IMR-90 (cell line): Measurements from ENCODE around the gene IRF6.

Experiments
- BHLHE40 ChIP-seq: fragments of 150-350 bp; IDR thresholded peaks from 2 replicates; pipeline ENCODE4 v1.6.1; 2016; ENCODE audit warnings: mild to moderate bottlenecking, low read depth, low read length
- FOS ChIP-seq: fragments of 150-350 bp; IDR thresholded peaks from 2 replicates; pipeline ENCODE4 v1.6.1; 2016; ENCODE audit warnings: low read depth, low read length
- MAFK ChIP-seq: IDR thresholded peaks from 2 replicates; pipeline ENCODE4 v1.6.1; 2012; ENCODE audit warnings: low read depth, low read length, improper control_type of control experiment
- POLR2A ChIP-seq: IDR thresholded peaks from 2 replicates; pipeline ENCODE4 v1.6.1; 2012; ENCODE audit warnings: mild to moderate bottlenecking, low read depth, low read length
- RAD21 ChIP-seq: IDR thresholded peaks from 2 replicates; pipeline ENCODE4 v1.6.1; 2012; ENCODE audit warnings: low read length, improper control_type of control experiment
- RCOR1 ChIP-seq: IDR thresholded peaks from 2 replicates; pipeline ENCODE4 v1.6.1; 2012; ENCODE audit warnings: mild to moderate bottlenecking, low read length, improper control_type of control experiment; ENCODE audit not compliant: insufficient replicate concordance
- RFX5 ChIP-seq: IDR thresholded peaks from 2 replicates; pipeline ENCODE4 v1.8.0; 2012; ENCODE audit warnings: low read depth, mild to moderate bottlenecking, low read length, moderate library complexity
- SMC3 ChIP-seq: fragments of 150-350 bp; IDR thresholded peaks from 2 replicates; pipeline ENCODE4 v1.6.1; 2016; ENCODE audit warnings: low read depth, mild to moderate bottlenecking, antibody characterized with exemption, low read length, moderate library complexity
- USF2 ChIP-seq: fragments of 150-350 bp; IDR thresholded peaks from 2 replicates; pipeline ENCODE4 v1.6.1; 2017; ENCODE audit warnings: mild to moderate bottlenecking, antibody characterized with exemption, low read length, low read depth
- TF ChIP-seq, protein P1 (sequence below): conservative IDR thresholded peaks from 2 replicates; pipeline ENCODE4 v1.5.1; 2012; ENCODE audit warnings: mild to moderate bottlenecking, low read depth, low read length, improper control_type of control experiment

GRCh38 chr1:209816923-209817322, 11.0 kb upstream of the IRF6 start:
- no peak for TF ChIP-seq POLR2A
- no peak for TF ChIP-seq RAD21
- TF ChIP-seq, protein P1, sequence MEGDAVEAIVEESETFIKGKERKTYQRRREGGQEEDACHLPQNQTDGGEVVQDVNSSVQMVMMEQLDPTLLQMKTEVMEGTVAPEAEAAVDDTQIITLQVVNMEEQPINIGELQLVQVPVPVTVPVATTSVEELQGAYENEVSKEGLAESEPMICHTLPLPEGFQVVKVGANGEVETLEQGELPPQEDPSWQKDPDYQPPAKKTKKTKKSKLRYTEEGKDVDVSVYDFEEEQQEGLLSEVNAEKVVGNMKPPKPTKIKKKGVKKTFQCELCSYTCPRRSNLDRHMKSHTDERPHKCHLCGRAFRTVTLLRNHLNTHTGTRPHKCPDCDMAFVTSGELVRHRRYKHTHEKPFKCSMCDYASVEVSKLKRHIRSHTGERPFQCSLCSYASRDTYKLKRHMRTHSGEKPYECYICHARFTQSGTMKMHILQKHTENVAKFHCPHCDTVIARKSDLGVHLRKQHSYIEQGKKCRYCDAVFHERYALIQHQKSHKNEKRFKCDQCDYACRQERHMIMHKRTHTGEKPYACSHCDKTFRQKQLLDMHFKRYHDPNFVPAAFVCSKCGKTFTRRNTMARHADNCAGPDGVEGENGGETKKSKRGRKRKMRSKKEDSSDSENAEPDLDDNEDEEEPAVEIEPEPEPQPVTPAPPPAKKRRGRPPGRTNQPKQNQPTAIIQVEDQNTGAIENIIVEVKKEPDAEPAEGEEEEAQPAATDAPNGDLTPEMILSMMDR: no peak
- TF ChIP-seq MAFK: no peak
- no peak for TF ChIP-seq RCOR1
- no peak for TF ChIP-seq FOS
- TF ChIP-seq SMC3: no peak
- no peak for TF ChIP-seq USF2
- TF ChIP-seq BHLHE40: no peak
- no peak for TF ChIP-seq RFX5
